ENCODE results near the gene MYO18B. TPM values are rescaled to one million over a fixed set of nuclear protein-coding genes. Genes with fewer than 3 reads are reported as not detected.

MYO18B gene
- total RNA-seq, 1 experiment from 2014 or later: 0.05 TPM

GRCh38 chr22:26079009-26079408 is 337.0 kb downstream of the MYO18B start:
- no peak overlapping the region for H3K4me3 ChIP-seq (replicated peaks in 1 of 2; ENCODE audit: low read depth in 1 of 2, low read length in 2 of 2)
- no peak overlapping the region for H3K27ac ChIP-seq (ENCODE audit: low read depth, low read length)
- TF ChIP-seq EGR1 (IDR thresholded peaks at IDR 0.05; ENCODE audit: low read depth): no peak
- no peak for TF ChIP-seq ZFX (IDR thresholded peaks at IDR 0.05)
- TF ChIP-seq SP1 (IDR thresholded peaks at IDR 0.05; ENCODE audit: low read depth): no peak
- TF ChIP-seq RAD21 (IDR thresholded peaks at IDR 0.05; ENCODE audit: low read depth): no peak
- no peak for TF ChIP-seq FOSL1 (IDR thresholded peaks at IDR 0.05; ENCODE audit: low read depth)
- no peak for TF ChIP-seq EZH2phosphoT487 (IDR thresholded peaks at IDR 0.05; ENCODE audit: borderline replicate concordance)
- TF ChIP-seq REST (IDR thresholded peaks at IDR 0.05; ENCODE audit: low read depth): peak; percentile 41
- RAD21 ChIA-PET (ENCODE audit: low non-redundant PET in 1 of 2, low total read pairs in 2 of 2, uncharacterized antibody in 2 of 2, unreplicated experiment in 2 of 2): no interaction called here
- no peak overlapping the region for H3K4me2 ChIP-seq (ENCODE audit: low read length)
- no TSS peak for BruUV-seq (replicated peaks)
- no peaks in the 10 kb centered on the region for H4K20me1 ChIP-seq (ENCODE audit: insufficient read depth)
- H3K9me3 ChIP-seq (ENCODE audit: control insufficient read depth in 1 of 2, insufficient read depth in 1 of 2, low read depth in 1 of 2, low read length in 2 of 2): no peaks in the 10 kb centered on the region
- no peaks in the 10 kb centered on the region for H3K9me2 ChIP-seq (ENCODE audit: insufficient read depth)
- intact Hi-C loops (cut with micrococcal nuclease): no loop called here
- H3K4me1 ChIP-seq (ENCODE audit: control insufficient read depth in 1 of 2, insufficient read depth in 2 of 2, low read length in 2 of 2): no peaks in the 10 kb centered on the region
- H2AFZ ChIP-seq (ENCODE audit: low read depth, low read length, poor library complexity, severe bottlenecking): no peak overlapping the region
- CTCF ChIA-PET: no interaction called here
- H3K9ac ChIP-seq (ENCODE audit: low read length): no peak overlapping the region
- ATAC-seq: no peak
- POLR2A ChIA-PET: no interaction called here
- H3K27me3 ChIP-seq (ENCODE audit: insufficient read depth, low read length): peaks cover 6% of the 10 kb centered on the region; the same call in 1 of the 2 replicates
- no peaks in the 10 kb centered on the region for H3K79me2 ChIP-seq (ENCODE audit: insufficient read depth, low read length)
- no peaks in the 10 kb centered on the region for H3K36me3 ChIP-seq (ENCODE audit: control insufficient read depth in 1 of 2, insufficient read depth in 2 of 2, low read length in 2 of 2)
- DNase-seq (ENCODE audit: low read depth, low spot score): no peak

Other genes with a start within 250 kb of the MYO18B start
- 14.6 TPM for gene GRK3, start 177.5 kb upstream of the MYO18B start, total RNA-seq (2021; ENCODE audit: unreplicated experiment)